GM13977 (cell line): ENCODE results near the gene IRF3.
A peak's percentile ranks its signal among the peaks of the same experiment; 100 is the strongest.

ENCODE experiments used
- DNase-seq: peaks from one replicate; pipeline ENCODE4 v3.0.0; 2012; ENCODE audit warnings: low spot score
- in situ Hi-C: fragments of 300-500 bp; cut with MboI; formaldehyde crosslinking; loops from one replicate; pipeline ENCODE4 v1.12.0; 2022; ENCODE audit warnings: low sequenced_read_pairs, low pct_unique_long_range_greater_than_20kb, mixed read lengths, inconsistent platforms; ENCODE audit not compliant: unreplicated experiment
- TF ChIP-seq, protein P1 (sequence below): IDR thresholded peaks from 2 replicates; pipeline ENCODE4 v1.5.1; 2012; ENCODE audit warnings: mild to moderate bottlenecking, control low read depth; ENCODE audit not compliant: insufficient read depth; ENCODE audit errors: extremely low read depth, missing control alignments

Gene IRF3

DNA sequence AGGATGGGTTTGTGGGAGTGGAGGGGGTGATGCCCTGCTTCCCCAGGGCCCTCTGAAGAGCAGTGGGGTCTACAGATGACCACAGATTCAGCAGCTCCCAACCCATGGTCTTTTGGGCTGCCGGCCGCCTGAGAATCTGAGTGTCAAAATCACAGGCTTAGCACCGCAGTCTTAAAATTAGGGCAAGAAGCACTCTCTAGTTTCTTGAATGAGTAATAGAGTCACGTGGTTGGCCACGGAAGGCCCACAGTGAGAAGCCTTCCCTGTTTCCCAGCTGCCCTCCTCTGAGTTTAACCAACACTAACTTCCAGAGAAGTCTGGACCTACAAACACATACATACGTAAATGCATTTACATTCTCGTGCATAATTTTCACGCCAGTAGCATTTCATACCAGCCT, 16.6 kb upstream of the IRF3 start:
- in situ Hi-C loops, result no loop called here
- DNase-seq, result no peak
- TF ChIP-seq, protein P1, sequence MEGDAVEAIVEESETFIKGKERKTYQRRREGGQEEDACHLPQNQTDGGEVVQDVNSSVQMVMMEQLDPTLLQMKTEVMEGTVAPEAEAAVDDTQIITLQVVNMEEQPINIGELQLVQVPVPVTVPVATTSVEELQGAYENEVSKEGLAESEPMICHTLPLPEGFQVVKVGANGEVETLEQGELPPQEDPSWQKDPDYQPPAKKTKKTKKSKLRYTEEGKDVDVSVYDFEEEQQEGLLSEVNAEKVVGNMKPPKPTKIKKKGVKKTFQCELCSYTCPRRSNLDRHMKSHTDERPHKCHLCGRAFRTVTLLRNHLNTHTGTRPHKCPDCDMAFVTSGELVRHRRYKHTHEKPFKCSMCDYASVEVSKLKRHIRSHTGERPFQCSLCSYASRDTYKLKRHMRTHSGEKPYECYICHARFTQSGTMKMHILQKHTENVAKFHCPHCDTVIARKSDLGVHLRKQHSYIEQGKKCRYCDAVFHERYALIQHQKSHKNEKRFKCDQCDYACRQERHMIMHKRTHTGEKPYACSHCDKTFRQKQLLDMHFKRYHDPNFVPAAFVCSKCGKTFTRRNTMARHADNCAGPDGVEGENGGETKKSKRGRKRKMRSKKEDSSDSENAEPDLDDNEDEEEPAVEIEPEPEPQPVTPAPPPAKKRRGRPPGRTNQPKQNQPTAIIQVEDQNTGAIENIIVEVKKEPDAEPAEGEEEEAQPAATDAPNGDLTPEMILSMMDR, result no peak

DNA sequence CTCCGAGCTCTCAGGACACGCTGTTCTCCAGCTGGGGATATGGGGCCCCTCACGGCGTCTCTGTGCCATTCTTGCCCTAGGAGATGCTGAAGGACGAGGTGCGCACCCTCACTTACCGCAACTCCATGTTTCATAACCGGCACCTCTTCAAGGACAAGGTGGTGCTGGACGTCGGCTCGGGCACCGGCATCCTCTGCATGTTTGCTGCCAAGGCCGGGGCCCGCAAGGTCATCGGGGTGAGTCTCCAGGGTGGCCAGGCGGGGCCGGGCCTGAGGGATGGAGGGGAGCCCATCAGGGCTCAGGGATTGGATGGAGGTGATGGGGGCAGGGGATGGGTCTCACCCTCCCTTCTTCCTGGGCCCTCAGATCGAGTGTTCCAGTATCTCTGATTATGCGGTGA, 16.2 kb upstream of the IRF3 start:
- TF ChIP-seq, protein P1, result no peak
- in situ Hi-C loops, result no loop called here
- DNase-seq, result no peak

DNA sequence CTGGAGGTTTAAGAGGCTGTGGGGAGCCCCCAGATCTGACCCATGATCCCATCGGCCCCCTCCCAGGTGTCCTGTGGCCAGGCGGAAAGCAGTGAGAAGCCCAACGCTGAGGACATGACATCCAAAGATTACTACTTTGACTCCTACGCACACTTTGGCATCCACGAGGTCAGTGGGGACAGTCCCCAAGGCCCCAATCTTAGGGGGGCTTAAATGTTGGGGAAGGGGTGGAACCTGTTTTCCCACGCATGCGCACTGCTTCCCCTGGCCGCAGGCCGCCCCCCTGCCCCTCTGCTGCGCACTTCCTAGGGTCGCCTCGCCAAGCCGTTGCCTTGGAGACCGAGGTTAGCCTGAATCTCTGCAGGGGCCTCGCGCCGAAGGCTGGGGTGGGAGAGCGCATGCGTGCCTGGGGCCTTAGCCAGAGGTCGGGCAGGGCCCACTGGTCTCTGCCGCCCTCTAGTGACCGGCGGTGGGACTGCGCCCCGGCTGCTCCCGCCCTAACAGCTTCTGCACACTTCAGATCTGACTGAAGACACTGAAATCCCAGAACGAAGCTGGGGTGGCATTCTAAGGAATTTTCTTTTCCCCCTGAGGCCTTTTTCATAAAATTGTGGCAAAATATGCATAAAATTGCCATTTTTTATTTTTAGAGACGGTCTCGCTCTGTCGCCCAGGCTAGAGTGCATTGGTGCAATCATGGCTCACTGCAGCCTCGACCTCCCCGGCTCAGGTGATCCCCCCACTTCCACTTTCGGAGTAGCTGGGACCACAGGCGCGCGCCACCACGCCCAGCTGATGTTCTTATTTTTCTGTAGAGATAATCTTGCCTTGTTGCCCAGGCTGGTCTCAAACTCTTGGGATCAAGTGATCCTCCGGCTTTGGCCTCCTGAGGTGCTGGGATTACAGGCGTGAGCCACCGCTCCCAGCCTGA, 15.0 kb upstream of the IRF3 start:
- in situ Hi-C loops, result no loop called here
- TF ChIP-seq, protein P1, result peak; percentile 99

DNA sequence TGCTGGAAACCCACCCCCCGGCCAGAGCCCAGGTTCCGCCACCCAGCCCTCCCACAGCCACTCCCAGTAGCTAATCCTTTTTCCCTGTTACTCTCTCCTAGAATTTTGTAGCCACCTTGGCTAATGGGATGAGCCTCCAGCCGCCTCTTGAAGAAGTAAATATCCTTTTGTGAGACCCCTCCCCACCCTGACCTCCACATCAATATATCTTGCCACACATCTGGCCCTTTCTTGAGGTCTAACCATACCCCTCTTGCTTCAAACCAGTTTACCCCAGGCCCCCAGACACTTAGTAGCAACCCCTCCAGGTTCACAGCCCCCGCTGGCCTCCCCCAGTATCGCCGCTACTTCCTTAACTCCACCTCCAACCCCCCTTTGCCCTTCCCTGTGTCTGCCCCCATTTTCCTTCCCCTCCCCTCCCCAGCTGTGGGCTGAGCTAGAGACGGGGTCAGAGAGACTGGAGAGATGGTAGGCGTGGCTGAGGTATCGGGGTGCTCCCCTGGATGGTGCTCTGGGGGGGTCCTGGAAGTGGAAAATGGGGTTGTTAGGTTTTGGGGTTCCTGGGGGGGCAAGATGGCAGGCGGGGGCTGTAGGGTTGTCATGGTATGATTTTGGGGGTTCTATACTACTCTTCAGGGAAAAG, 14.2 kb upstream of the IRF3 start:
- TF ChIP-seq, protein P1, result no peak
- in situ Hi-C loops, result no loop called here
- DNase-seq, result no peak

More for the DNA sequence above, 15.0 kb upstream of the IRF3 start:
- DNase-seq, result peak; percentile 95

DNA sequence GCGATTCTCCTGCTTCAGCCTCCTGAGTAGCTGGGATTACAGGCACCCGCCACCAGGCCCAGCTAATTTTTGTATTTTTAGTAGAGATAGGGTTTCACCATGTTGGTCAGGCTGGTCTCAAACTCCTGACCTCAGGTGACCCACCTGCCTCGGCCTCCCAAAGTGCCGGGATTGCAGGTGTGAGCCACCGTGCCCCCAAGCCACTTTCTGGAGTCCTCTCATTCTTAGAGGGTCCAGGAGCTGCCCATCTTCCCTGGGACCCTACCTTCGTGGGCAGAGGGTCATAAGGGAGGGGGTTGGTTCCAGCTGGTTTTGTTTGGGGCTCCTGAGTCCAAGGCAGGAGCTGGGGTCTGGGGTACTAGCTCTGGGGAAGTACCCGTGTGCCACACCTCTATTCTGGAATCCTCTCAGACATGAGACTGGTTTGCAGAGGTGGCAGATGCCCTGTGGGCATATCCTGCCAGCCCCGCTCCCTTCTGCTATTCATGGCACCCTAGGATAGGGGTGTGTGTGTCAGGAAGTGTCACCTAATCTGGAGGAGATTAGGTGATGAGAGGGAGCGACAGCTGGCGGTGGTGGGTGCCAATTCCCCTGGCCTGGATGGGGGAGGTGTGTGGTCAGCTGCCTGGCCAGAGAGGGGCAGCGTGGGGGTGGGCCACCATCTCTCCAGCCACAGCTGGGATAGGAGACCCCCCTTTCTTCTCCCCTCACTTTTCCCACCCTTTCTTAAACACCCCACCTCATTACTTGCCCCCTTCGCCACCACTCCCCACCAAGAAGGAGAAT, 13.5 kb upstream of the IRF3 start:
- TF ChIP-seq, protein P1, result no peak
- DNase-seq, result no peak
- in situ Hi-C loops, result no loop called here
